HPDE6-E6E7 (cell line): ENCODE measurements around the gene ADGRV1.

Experiments used
- DNase-seq: peaks from one replicate; pipeline ENCODE4 v3.0.0; 2011; ENCODE audit warnings: missing footprints; ENCODE audit errors: extremely low spot score

ADGRV1 gene

DNA sequence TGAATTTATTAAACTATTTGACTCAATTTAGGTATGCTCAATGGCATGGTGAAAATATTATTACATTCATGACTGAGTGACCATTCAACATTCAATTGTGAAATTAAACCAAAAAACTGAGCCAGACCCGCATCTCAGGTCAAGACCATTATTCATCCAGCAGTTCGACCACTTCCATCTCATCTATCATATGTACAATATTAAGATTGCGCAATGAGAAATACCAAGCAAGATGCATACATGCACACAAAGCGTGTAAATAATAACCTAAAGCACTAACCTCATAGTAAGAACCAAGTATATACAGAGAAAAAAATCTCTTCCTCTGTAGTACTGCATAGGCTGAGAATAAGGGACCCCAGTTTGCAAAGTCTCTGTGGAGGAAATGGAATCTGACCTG is 310.2 kb downstream of the ADGRV1 start:
- no peak for DNase-seq

DNA sequence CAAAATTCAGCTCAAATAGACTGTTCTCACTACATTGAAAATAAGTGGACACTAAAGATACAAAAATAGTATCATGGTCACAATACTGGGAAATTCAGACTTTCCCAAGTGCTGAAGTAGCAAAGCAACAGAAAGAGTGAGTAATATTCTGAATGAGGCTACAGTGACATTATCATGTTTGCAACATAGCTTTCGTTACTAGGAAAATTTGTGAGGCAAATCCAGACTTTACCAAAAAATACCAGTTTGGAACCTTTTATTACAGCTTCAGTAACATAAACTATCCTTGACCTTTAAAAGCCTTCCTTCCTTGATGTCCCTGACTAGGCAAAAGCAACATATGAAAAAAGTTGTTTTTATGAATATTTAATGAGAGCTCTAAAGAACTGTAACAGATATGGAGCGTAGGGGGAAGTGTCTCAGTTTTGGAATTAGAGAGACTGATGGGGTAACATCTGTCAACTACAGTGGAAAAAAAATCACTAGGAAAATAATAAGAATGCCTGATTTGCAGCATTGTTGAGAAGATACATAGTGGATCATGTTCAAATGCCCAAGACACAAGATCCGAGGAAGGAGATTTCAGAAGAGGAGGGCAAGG is 312.9 kb downstream of the ADGRV1 start:
- no peak for DNase-seq

DNA sequence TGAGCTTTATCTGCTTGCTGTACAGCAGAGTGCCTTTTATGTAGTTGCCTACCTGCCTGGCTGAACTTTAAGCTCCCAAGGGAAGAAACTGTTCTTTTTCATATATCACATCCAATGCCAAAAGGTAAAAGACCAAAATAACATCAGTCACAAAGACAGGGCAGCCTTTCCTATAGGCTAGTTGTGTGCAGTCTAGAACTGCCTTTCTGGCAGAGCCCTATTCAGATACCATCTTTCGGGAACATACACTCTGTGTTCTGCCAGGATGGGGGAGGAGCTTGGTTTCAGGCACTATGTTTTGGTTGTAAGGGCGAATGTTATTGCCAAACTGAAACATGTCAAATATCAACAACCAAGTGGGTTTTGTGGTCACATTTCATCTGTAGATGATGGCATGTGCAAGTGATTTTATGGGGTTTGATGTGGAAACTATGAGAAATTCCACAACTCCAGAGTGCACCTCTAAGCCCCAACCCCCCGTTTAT is 314.5 kb downstream of the ADGRV1 start:
- DNase-seq, result no peak

DNA sequence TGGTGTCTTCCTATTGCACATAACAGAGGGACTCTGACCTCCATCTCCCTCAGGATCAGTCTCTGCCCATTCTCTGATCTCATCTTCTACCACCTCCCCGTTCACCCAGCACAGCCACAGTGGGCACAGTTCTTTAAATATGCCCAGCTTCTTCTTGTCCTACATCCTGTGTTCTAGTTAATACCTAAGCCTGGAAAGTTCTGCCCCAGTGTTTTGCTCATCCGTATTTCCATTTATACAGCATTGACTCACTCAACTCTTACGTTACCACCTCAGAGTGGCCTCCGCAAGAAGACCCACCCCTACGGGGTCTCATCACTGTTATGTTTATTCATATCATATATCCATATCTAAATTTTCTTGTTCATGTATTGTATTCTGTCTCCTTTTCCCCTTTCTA is 315.5 kb downstream of the ADGRV1 start:
- DNase-seq, result no peak

DNA sequence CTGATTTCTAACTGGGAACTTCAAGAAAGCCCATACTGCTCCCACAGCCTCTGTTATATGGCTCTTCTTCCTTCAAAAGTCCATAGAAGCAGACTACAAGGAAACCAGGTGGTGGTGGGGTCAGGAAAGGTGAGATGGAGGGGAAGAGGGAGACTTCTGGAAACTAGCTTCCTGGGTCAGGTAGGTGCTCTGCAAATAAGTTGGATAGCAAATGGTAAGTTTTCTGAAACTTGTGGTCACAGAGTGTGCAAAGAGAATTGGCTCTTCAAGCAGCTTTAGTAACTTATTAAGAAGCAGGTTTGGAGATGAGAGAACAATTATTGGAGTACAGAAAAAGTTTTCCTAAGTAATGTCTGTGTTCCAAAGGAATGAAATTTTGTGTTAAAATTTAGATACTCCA is 316.9 kb downstream of the ADGRV1 start:
- DNase-seq, result no peak

DNA sequence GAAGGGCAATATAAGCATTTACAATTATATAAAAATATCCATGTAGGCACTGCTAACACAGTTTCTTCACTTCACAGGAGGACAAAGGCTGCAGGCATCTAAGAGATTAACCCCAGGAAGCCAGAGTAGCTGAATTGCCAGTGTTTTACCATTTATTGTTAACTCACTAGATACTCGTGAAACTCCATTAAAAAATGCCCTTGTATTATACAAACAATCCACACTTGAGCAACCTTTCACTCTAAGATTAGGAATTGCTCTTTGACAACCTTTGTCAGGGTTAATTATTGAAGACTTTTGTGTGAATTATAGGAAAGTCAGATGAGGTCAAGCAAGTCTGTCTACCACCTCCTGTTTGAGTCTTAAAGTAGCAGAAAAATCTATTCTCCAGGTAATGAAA is 317.8 kb downstream of the ADGRV1 start:
- DNase-seq, result no peak

DNA sequence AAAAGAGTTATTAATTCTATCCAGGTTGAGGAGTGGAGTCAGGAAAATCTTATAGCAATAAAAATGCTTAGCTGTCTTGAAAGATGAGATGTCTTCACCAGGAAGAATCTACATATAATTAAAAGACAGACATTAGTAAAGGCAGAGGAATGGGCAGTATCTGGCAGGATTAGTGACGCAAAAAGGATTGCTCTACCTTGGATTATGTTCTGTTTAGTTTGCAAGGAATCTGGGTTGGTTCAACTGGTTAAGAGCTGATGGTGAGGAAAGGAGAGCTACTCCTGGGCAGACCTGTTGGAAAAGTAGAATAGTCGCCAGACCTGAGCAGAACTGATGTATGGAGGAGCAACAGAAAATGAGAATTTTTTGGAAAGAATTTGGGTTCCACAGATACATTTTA is 318.5 kb downstream of the ADGRV1 start:
- DNase-seq, result no peak

DNA sequence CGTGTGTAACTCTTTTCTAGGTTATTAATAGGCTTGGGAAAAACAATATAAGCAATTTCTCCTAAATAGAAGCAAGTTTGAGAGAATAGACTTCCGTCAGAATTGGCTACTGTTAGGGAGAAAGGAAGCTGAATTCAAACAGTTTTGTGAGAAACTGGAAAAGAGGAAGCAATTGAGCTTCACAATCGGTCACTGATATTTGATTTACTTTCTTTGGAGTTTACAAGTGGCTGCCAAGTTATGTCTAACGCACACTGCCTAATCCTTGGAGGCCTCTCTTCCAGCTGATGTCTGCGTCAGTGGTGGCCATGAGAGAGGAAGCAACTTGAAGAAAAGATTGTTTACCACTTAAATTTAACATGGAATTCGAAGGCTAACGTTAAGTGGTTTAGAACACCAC is 319.5 kb downstream of the ADGRV1 start:
- DNase-seq, result no peak

DNA sequence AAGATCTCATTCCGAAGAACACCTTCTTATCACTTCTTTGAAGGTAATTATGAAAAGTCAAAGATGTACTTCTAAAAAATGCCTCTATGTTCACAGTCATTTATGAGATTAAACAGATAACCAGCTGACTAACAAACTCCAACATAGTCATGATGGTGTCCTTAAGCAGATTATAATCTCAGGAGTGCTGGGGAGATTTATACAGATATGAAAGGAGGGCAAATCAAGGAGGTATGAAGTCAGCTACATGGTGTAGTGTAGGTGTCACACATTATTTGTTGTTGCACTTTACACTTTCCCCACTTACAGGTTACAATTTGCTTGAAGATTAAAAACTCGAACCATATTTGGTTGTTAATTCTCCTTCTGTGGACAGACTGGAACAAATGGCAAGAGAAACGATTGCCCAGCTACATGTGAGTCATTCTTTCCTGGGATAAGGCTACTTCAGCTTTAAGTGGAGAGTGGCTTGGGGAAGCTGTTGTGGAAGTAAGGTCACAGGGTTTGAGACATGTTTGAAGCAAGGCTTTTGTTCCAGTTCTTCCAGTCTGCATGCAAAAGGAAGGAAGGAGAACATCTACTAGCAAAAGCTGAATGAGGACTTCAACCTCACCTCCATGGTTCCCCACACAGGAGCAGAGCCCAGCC is 320.1 kb downstream of the ADGRV1 start:
- DNase-seq, result no peak

DNA sequence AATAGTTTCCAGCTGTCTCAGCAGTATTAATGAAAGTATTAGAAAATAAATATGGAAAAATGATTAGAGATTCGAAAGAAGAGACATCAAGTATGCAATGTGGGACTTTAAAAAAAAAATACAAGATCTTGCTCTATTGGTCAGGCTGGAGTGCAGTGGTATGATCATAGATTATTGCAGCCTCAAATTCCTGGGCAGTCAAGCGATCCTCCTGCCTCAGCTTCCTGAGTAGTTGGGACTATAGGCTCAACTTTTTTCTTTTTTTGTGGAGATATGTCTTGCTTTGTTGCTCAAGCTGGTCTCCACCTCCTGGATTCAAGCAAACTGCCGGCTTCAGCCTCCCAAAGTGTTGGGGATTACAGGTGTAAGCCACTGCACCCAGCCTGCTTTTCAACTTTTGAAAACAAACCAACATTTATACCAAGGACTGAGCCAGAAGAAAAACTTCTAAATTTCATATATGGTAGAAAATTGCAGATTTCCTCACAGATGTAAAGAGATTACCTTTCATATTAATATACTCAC is 323.1 kb downstream of the ADGRV1 start:
- no peak for DNase-seq

DNA sequence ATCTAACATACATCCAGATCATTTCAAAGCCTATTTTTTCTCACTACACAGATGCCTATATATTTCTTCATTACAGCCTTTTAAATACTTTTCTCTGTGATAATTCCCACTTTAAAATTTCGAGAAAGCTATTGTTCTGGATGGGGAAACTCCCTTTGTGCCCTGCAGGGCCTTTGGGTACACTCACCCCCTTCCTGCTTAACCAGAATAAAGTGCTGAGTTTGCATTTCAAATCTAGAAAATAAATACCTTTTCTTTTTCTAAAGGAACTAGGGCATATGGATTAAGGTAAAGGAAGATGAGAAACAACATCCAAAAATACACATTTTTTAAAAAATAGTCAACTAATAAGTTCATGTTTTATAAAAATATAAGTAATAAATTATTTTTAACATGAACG is 323.9 kb downstream of the ADGRV1 start:
- no peak for DNase-seq

DNA sequence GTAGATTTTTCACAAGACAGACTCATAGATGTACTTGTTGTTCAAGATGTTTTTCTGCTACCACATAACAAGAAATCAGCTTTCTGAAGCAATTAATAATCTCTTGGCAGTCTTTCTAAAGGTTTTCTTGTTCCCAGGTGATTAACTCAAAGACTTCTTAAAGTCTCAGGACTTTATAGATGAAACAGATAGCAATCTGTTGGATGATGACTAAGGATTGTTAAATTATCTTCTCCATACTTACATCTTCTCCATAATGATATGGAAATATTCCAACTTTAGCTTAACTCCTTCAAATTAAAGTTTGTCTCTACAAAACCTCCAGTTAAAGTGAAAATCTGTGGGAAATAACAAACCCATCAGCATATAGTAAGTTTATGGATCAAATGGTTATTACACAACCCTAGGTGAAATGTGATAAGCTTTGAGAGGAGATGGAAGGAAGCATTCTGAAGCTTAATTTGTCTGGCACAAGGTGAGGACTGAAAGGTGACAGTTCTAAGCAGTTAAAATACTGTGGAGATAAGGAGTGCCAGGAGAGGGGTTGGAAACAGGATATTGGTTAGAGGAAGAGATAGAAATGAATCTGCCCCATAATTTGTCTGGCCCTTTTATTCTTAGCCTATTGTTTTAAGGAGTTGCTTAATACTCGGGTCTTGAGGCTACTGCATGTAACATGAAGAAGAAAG is 326.7 kb downstream of the ADGRV1 start:
- no peak for DNase-seq

DNA sequence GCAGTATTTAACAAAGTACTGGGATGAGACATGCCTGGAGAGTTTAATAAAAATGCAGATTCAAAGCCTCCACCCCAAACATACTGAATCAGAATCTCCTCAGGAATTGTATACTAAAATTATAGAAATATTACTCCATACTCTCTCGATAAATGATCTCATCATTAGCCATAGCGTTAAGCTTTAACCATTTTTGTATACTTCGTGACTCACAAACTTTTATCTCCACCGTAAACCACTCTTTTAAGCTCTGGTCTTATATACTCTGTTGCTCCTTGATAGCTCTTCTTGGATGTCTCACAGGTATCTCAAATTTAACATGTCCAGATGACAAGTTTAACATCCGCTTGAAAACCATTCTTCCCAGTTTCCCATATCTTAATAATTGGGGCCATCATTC is 327.8 kb downstream of the ADGRV1 start:
- DNase-seq, result peak; percentile 58

DNA sequence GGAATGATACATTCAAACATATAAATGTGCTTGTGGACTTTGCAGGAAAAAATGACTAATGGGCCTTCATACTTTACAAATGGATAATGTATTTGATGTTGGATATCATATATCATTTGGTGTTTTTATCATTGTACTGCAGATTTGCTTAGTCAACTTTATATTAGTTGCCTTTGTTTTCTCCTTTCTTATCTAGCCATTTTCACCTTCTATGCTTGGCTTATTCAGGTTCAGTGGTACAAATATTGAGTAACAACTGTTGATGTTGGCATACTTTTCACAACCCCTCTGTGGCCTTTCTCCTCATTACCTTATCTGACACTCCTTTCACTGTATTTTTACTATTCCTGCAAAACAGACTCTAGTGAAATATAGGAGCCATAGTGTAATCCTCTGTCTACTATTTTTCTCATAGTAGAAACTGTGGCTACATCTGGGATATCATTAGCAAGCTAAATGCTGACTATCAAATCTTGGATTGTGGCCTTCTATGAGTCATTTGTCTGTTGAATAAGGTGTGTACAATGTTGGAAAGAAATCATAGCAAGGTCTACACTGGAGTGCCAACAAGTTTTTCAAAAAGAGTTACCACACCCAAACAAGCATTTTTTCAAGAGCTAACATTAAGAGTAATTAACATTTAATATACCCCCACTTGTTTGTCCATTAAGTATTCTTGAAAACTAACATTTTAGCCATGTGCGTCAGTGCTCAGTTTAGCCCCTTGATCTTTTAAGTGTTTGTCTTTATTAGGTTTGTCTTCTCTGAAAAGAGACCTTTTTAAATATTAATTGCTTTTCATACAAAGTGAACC is 330.1 kb downstream of the ADGRV1 start:
- DNase-seq, result peak; percentile 37

DNA sequence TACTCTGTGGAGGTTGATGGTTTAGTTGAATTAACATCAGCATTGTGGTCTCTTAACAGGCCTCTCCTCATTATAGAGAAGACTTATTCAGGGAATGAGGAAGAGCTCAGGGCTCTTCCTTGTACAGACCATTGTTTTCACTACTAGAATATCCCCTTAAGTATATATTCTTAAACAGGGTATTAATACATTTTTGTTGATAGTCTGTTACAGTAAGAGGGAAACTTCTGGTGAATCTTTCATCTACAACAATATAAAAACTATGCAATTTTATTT is 330.7 kb downstream of the ADGRV1 start:
- no peak for DNase-seq

DNA sequence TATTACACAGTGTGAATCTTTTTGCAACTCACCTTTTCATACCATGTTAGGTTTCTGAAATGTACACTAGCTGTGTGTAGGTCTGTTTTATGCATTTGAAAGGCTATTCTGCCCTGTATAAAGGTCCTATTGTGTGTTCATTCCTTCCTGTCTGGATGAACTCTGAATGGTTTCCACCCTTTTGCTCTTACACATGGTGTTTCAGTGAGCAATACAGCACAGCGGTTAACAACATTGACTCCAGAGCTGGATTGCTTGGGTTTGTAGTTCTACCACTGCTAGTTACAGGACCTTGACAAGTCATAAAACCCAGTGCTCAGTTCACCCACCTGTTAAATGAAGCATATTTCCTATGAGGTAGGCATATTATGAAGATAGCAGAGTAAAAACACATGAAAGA is 331.6 kb downstream of the ADGRV1 start:
- DNase-seq, result no peak

DNA sequence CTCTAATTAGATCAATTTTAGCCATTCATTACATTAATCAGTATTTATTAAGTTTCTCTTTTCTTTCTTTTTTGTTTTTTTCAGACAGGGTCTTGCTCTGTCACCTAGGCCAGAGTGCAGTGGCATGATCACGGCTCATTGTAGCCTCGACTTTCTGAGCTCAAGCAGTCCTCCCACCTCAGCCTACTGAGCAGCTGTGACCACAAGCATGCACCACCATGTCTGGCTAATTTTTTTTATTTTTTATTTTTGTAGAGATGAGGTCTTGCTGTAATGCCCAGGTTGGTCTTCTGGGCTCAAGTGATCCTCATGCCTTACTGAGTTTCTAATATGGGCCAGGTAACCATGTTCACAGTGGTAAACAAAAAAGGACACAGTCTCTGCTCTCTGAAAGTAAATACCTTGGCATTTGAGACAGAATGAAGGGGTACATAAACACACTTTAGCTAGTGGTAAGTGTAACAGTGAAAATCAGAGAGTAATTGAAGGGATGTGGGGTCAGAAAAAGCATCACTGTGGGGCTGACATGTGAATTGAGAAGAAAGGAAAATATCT is 336.3 kb downstream of the ADGRV1 start:
- no peak for DNase-seq

DNA sequence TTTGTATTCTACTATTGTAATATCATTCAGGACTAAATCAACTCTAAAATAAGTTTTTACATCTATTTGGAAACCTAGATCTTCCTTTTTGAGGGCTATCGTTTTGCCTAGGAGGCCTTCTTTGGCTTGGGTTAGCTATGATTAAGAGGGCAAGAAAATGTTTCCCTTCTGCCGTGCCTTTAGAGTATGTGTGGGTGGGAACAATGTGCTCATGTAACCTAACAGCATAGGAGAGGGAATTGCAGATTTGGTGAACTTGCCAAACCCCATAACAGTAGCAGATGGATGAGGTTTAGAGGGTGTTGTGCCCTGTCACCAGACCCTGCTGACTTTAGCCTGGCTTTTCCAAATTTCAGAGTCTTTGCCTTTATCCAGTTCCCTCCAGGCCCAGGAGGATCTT is 339.0 kb downstream of the ADGRV1 start:
- no peak for DNase-seq

DNA sequence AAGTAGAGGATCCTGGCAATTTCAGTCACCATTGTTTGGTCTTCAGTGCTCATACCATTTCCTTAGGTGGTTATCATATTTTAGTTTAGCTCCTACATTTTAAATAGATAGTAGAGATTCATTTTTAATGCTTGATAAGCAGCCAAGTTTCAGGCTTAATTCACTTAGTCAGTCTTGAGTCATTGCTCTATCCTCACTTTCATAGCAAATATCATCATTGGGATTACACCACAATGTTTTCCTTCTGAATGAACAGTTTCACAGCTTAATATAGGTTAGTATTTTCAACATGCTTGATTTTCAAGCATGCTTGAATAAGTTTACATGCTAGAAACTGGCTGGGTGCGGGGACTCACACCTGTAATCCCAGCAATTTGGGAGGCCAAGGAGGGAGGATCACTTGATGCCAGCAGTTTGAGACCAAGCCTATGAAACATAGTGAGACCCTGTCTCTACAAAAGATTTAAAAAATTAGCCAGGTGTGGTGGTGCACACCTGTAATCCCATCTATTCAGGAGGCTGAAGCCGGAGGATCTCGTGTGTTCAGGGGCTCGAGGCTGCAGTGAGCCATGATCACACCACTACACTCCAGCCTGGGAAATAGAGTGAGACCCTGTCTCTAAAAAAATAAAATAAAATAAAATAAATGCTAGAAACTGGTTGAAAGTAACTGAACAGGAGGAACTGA is 339.9 kb downstream of the ADGRV1 start:
- peak; percentile 63 for DNase-seq

DNA sequence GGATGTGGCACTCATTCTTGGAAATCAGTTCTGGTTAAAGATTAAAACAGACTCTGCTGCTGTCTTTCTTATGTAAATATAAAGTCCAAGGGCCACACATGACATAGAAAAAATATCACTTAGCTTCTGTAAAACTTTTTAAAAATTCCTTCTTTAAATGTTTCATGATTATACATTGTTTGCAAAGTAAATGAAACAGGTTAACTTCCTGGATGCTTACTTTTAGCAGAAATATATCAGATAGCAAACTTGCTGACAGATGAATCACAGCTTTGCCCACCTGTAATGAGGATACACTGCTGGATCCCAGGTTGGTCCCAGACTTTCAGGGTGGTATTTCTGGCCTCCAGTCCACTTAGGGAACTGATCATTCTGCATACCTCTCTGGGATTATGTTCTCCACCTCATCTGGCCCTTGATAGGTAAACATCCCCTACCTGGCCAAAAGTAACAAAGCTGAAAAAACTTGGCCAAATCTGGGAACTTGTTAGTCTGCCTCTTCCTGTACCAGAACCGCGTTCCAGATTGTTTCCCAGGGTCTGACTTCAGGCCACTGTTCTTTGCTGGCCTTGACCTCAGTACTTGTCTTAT is 340.5 kb downstream of the ADGRV1 start:
- DNase-seq, result no peak

DNA sequence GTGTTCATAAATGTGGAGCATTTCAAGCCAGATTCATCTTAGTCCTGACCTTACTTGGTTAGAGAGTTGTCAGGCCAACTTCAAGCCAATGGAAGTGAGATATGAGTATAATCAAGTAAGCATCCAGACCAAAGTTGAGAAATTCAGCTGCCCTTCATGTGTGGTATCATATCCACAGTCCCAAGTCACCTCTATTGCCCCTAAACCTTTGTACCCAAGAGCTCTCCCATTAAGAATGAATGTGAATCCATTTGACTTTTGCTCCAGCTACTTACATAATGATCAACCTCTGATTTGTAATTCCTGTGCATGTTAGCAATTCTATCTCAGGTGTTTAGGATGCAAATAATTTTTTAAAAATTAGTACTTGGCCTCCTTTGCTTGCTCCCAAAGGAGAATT is 342.7 kb downstream of the ADGRV1 start:
- DNase-seq, result no peak
